Stimulated activated CD8-positive, alpha-beta memory T cell treated with anti-CD3 and anti-CD28 coated beads, Interleukin-7, amount 100 ng/mL, for 1 hour (primary cell): Measurements from ENCODE around the gene C1QTNF2.

Source experiments
- DNase-seq, 2 donors: peaks; one replicate each; pipeline ENCODE4 v3.0.0-alpha.2; 2020; ENCODE audit warnings: low read depth in 2 of 2

C1QTNF2 gene

GRCh38 chr5:160298189-160298588 is 72.2 kb downstream of the C1QTNF2 start:
- no peak for DNase-seq

DNA sequence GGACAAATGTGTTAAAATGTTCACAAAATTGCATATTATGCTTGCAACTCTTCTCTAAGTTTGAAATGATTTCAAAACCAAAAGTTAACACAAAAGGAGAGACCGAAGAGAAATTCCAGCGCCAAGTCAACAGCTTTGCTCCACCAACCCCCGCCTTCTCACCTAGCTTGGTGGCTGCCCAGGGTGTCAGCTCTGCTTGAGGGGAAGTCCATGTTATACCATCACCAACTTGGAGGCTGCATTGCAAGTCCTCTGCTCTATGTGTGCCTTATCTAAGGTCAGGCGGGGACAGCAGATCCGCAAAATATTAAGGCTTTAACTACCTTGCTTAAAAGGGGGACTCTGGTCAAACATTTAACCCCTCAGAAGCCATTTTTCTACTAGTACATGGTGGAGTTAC is 72.7 kb downstream of the C1QTNF2 start:
- DNase-seq: peak in 1 of 2 donors; percentile 6
